ENCODE data around the gene CCDC13.
"Not testable (repeated sequence)": the region's sequence is repeated elsewhere in the genome, so short reads cannot be mapped to it uniquely, and the experiment has no call there.

The CCDC13 gene

GRCh38 chr3:42772670-42773408 lies at the start of gene CCDC13:
Gene CCDC13 (minus strand): TSS chr3:42773253. CDS start chr3:42758345, 14,908 bp downstream.
- DNase-seq (ENCODE audit: low read depth in 2 of 2) = peak; percentile 77 to 82

GRCh38 chr3:42822828-42823227 lies 49.8 kb upstream of the CCDC13 start:
- DNase-seq (ENCODE audit: low read depth in 2 of 2) = no peak

- no peak for DNase-seq (ENCODE audit: low read depth in 2 of 2)
These were observed 47.6 kb upstream of the CCDC13 start for GRCh38 chr3:42820746-42821051.

GRCh38 chr3:42819351-42819965 lies 46.4 kb upstream of the CCDC13 start:
- DNase-seq (ENCODE audit: low read depth in 2 of 2) = no peak

GRCh38 chr3:42815826-42816225 lies 42.8 kb upstream of the CCDC13 start:
- no peak for DNase-seq (ENCODE audit: low read depth in 2 of 2)

GRCh38 chr3:42814914-42815507 lies 42.0 kb upstream of the CCDC13 start:
- no peak for DNase-seq (ENCODE audit: low read depth in 2 of 2)

GRCh38 chr3:42814246-42814645 lies 41.2 kb upstream of the CCDC13 start:
- DNase-seq (ENCODE audit: low read depth in 2 of 2) = no peak

- DNase-seq (ENCODE audit: low read depth in 2 of 2) = not testable (repeated sequence)
These were observed 38.2 kb upstream of the CCDC13 start for GRCh38 chr3:42811118-42811883.

GRCh38 chr3:42810706-42811105 lies 37.7 kb upstream of the CCDC13 start:
- DNase-seq (ENCODE audit: low read depth in 2 of 2) = not testable (repeated sequence)

GRCh38 chr3:42809202-42809601 lies 36.1 kb upstream of the CCDC13 start, which contains the start of gene ACKR2:
Gene ACKR2 (plus strand): TSS chr3:42809445. CDS start chr3:42864503, 55,058 bp downstream.
- no peak for DNase-seq (ENCODE audit: low read depth in 2 of 2)

- DNase-seq (ENCODE audit: low read depth in 2 of 2) = no peak
These were observed 34.9 kb upstream of the CCDC13 start for GRCh38 chr3:42807929-42808328.

- no peak for DNase-seq (ENCODE audit: low read depth in 2 of 2)
These were observed 32.2 kb upstream of the CCDC13 start for GRCh38 chr3:42805141-42805821.

GRCh38 chr3:42804831-42805132 lies 31.7 kb upstream of the CCDC13 start:
- no peak for DNase-seq (ENCODE audit: low read depth in 2 of 2)

GRCh38 chr3:42804106-42804830 lies 31.2 kb upstream of the CCDC13 start, which contains the start of gene HIGD1A:
Gene HIGD1A (minus strand): TSS chr3:42804490. CDS start chr3:42794253, 10,237 bp downstream.
- peak; percentile 82 to 85 for DNase-seq (ENCODE audit: low read depth in 2 of 2)

GRCh38 chr3:42803414-42804105 lies 30.5 kb upstream of the CCDC13 start:
- no peak for DNase-seq (ENCODE audit: low read depth in 2 of 2)

- no peak for DNase-seq (ENCODE audit: low read depth in 2 of 2)
These were observed 29.9 kb upstream of the CCDC13 start for GRCh38 chr3:42802876-42803413.

GRCh38 chr3:42801784-42802183 lies 28.7 kb upstream of the CCDC13 start:
- no peak for DNase-seq (ENCODE audit: low read depth in 2 of 2)

GRCh38 chr3:42801048-42801620 lies 28.1 kb upstream of the CCDC13 start:
- no peak for DNase-seq (ENCODE audit: low read depth in 2 of 2)

GRCh38 chr3:42800251-42800650 lies 27.2 kb upstream of the CCDC13 start:
- no peak for DNase-seq (ENCODE audit: low read depth in 2 of 2)

- DNase-seq (ENCODE audit: low read depth in 2 of 2) = no peak
These were observed 26.3 kb upstream of the CCDC13 start for GRCh38 chr3:42799376-42799775.
